Measurements from ENCODE around the gene NSD1.

Gene NSD1

DNA sequence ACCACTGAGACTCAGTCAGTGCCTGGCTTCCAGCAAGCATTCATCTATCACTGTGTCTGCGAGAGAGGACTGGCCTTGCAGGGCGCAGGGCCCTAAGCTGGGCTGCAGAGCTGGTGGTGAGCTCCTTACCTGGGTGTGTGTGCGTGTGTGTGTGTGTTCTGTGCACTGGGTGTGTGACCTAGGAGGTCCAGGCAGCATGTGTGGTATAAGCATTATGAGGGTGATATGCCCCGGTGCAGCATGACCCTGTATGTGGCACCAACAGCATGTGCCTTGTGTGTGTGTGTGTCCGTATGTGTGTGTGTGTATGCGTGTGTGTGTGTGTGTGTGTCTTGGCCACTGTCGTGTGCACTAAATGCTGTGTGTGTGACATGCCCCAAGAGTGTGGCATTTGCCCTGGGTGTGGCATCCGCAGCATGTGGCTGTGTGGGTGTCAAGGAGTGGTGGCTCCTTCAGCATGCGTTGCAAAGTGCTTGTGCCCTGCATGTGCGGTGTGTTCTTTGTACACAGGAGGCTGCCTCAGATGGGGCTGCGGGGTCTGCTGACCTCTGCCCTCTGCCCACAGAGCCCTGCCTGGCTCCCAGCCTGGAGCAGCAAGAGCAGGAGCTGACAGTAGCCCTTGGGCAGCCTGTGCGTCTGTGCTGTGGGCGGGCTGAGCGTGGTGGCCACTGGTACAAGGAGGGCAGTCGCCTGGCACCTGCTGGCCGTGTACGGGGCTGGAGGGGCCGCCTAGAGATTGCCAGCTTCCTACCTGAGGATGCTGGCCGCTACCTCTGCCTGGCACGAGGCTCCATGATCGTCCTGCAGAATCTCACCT, 43.5 kb upstream of the NSD1 start:
- peaks cover 0 to 51% of the 10 kb centered on the region in 2 experiments for H3K36me3 ChIP-seq (ENCODE audit: control insufficient read depth in 1 of 2, insufficient read depth in 2 of 2, low read depth in 1 of 2, low read length in 2 of 2)
- H3K4me2 ChIP-seq (ENCODE audit: low read length, poor library complexity, severe bottlenecking): no peak overlapping the region
- peaks cover 7% of the 10 kb centered on the region for H3K79me1 ChIP-seq (replicated peaks; ENCODE audit: low read length, poor library complexity, severe bottlenecking)
- peak overlapping the region in 1 of 2 experiments; percentile 2 for H3K4ac ChIP-seq (ENCODE audit: low read depth in 1 of 2, low read length in 2 of 2)
- 89% methylated on average over 21 of the region's 21 CpGs for WGBS
- no peaks in the 10 kb centered on the region for H3K9me3 ChIP-seq (ENCODE audit: control insufficient read depth, low read length)
- no peak overlapping the region for H3K9ac ChIP-seq (ENCODE audit: low read length)
- H2BK15ac ChIP-seq (ENCODE audit: low read depth, poor library complexity, severe bottlenecking): no peak overlapping the region
- no peak overlapping the region for H2BK120ac ChIP-seq (ENCODE audit: low read depth, low read length)
- no peak overlapping the region for H2AK5ac ChIP-seq (ENCODE audit: low read length, severe bottlenecking)
- no peak for DNase-seq
- H3K14ac ChIP-seq (ENCODE audit: low read length in 2 of 2): peak overlapping the region in 1 of 2 experiments; percentile 19
- H3K4me3 ChIP-seq (ENCODE audit: insufficient read depth in 1 of 2, low read depth in 1 of 2, low read length in 2 of 2): no peak overlapping the region
- H3K18ac ChIP-seq (ENCODE audit: low read depth in 1 of 2, low read length in 2 of 2): peak overlapping the region in 1 of 2 experiments; percentile 31
- peak overlapping the region in 1 of 2 experiments; percentile 21 for H2BK12ac ChIP-seq (ENCODE audit: low read length in 2 of 2)
- no peak overlapping the region for H3K23ac ChIP-seq (ENCODE audit: low read length in 2 of 2)
- peak overlapping the region; percentile 58 for H4K91ac ChIP-seq (ENCODE audit: low read length)
- no peak overlapping the region for H2BK5ac ChIP-seq (ENCODE audit: low read depth, low read length, poor library complexity, severe bottlenecking)
- peaks cover 0 to 41% of the 10 kb centered on the region in 2 experiments for H3K27me3 ChIP-seq (ENCODE audit: control insufficient read depth in 1 of 2, insufficient read depth in 1 of 2, low read length in 2 of 2)
- no peak overlapping the region for H2AFZ ChIP-seq (ENCODE audit: low read depth, low read length)
- no peak overlapping the region for H4K8ac ChIP-seq (ENCODE audit: low read length)
- no peak overlapping the region for H3K27ac ChIP-seq (ENCODE audit: low read length, poor library complexity, severe bottlenecking)
- H3K4me1 ChIP-seq (ENCODE audit: control insufficient read depth, insufficient read depth, low read depth, low read length): peaks cover 58% of the 10 kb centered on the region

DNA sequence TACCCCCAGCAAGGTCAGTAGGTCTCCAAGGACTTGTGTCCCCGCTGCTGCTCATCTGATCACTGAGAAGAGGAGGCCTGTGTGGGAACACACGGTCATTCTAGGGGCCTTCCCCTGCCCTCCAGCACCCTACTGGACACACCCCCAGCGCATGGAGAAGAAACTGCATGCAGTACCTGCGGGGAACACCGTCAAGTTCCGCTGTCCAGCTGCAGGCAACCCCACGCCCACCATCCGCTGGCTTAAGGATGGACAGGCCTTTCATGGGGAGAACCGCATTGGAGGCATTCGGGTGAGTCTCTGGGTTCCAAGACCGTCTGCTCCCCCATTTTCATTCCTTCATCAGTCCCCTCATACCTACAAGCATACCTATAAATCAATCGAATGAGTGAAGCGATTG, 42.8 kb upstream of the NSD1 start:
- no peak overlapping the region for H3K27ac ChIP-seq (ENCODE audit: low read length, poor library complexity, severe bottlenecking)
- no peak overlapping the region for H4K91ac ChIP-seq (ENCODE audit: low read length)

DNA sequence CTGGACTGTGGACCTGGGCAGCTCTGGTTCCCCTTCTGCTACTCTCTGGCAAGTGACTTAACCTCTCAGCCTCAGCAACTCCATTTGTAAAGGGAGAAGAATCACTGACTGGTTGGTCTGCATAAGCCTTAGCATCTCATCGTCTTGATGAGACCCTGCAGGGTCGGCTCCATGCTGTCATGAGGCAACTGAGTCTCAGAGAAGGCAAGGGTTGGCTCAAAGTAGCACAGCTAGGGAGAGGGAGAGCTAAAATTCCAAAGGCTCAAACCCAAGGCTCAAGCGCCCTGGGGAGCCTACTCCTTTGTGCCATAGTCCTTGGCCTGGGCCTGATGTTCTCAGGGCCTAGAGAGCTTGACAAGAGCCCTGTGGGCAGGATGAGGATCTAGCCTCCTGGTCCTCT, 42.3 kb upstream of the NSD1 start:
- Histone ChIP-seq H2BK5ac (ENCODE audit: low read depth, low read length, poor library complexity, severe bottlenecking) (no peak overlapping the region), H4K91ac (ENCODE audit: low read length) (no peak overlapping the region), H3K36me3 (ENCODE audit: control insufficient read depth in 1 of 2, insufficient read depth in 2 of 2, low read depth in 1 of 2, low read length in 2 of 2) (peaks cover 0 to 63% of the 10 kb centered on the region in 2 experiments), H3K23ac (ENCODE audit: low read length in 2 of 2) (no peak overlapping the region), H3K27ac (ENCODE audit: low read length, poor library complexity, severe bottlenecking) (no peak overlapping the region), H3K79me1 (replicated peaks; ENCODE audit: low read length, poor library complexity, severe bottlenecking) (peaks cover 7% of the 10 kb centered on the region), H3K27me3 (ENCODE audit: control insufficient read depth in 1 of 2, insufficient read depth in 1 of 2, low read length in 2 of 2) (peaks cover 0 to 36% of the 10 kb centered on the region in 2 experiments), H3K9me3 (ENCODE audit: control insufficient read depth, low read length) (no peaks in the 10 kb centered on the region), H2AFZ (ENCODE audit: low read depth, low read length) (no peak overlapping the region), H2BK15ac (ENCODE audit: low read depth, poor library complexity, severe bottlenecking) (no peak overlapping the region), H3K4me2 (ENCODE audit: low read length, poor library complexity, severe bottlenecking) (no peak overlapping the region), H2BK120ac (ENCODE audit: low read depth, low read length) (no peak overlapping the region), H3K14ac (ENCODE audit: low read length in 2 of 2) (no peak overlapping the region), H3K4me3 (ENCODE audit: insufficient read depth in 1 of 2, low read depth in 1 of 2, low read length in 2 of 2) (no peak overlapping the region), H2AK5ac (ENCODE audit: low read length, severe bottlenecking) (no peak overlapping the region), H4K8ac (ENCODE audit: low read length) (no peak overlapping the region), H3K4me1 (ENCODE audit: control insufficient read depth, insufficient read depth, low read depth, low read length) (peaks cover 67% of the 10 kb centered on the region), H3K18ac (ENCODE audit: low read depth in 1 of 2, low read length in 2 of 2) (no peak overlapping the region), H2BK12ac (ENCODE audit: low read length in 2 of 2) (no peak overlapping the region), H3K9ac (ENCODE audit: low read length) (no peak overlapping the region), H3K4ac (ENCODE audit: low read depth in 1 of 2, low read length in 2 of 2) (no peak overlapping the region)
- DNase-seq: no peak
- 90% methylated on average over 3 of the region's 3 CpGs for WGBS

More for the DNA sequence above, 42.8 kb upstream of the NSD1 start:
- H3K4me1 ChIP-seq (ENCODE audit: control insufficient read depth, insufficient read depth, low read depth, low read length): peaks cover 66% of the 10 kb centered on the region
- H2BK15ac ChIP-seq (ENCODE audit: low read depth, poor library complexity, severe bottlenecking): no peak overlapping the region
- no peak overlapping the region for H2BK120ac ChIP-seq (ENCODE audit: low read depth, low read length)
- no peak overlapping the region for H2BK5ac ChIP-seq (ENCODE audit: low read depth, low read length, poor library complexity, severe bottlenecking)
- no peak overlapping the region for H3K9ac ChIP-seq (ENCODE audit: low read length)
- H4K8ac ChIP-seq (ENCODE audit: low read length): no peak overlapping the region
- H3K36me3 ChIP-seq (ENCODE audit: control insufficient read depth in 1 of 2, insufficient read depth in 2 of 2, low read depth in 1 of 2, low read length in 2 of 2): peaks cover 0 to 59% of the 10 kb centered on the region in 2 experiments
- H3K9me3 ChIP-seq (ENCODE audit: control insufficient read depth, low read length): no peaks in the 10 kb centered on the region
- no peak overlapping the region for H3K23ac ChIP-seq (ENCODE audit: low read length in 2 of 2)
- H3K18ac ChIP-seq (ENCODE audit: low read depth in 1 of 2, low read length in 2 of 2): no peak overlapping the region
- no peak overlapping the region for H3K4ac ChIP-seq (ENCODE audit: low read depth in 1 of 2, low read length in 2 of 2)
- H3K4me3 ChIP-seq (ENCODE audit: insufficient read depth in 1 of 2, low read depth in 1 of 2, low read length in 2 of 2): no peak overlapping the region
- no peak overlapping the region for H2AFZ ChIP-seq (ENCODE audit: low read depth, low read length)
- 95% methylated on average over 13 of the region's 13 CpGs for WGBS
- peaks cover 0 to 39% of the 10 kb centered on the region in 2 experiments for H3K27me3 ChIP-seq (ENCODE audit: control insufficient read depth in 1 of 2, insufficient read depth in 1 of 2, low read length in 2 of 2)
- no peak overlapping the region for H3K14ac ChIP-seq (ENCODE audit: low read length in 2 of 2)
- no peak overlapping the region for H2BK12ac ChIP-seq (ENCODE audit: low read length in 2 of 2)
- no peak overlapping the region for H3K4me2 ChIP-seq (ENCODE audit: low read length, poor library complexity, severe bottlenecking)
- no peak for DNase-seq
- no peak overlapping the region for H2AK5ac ChIP-seq (ENCODE audit: low read length, severe bottlenecking)
- peaks cover 7% of the 10 kb centered on the region for H3K79me1 ChIP-seq (replicated peaks; ENCODE audit: low read length, poor library complexity, severe bottlenecking)

DNA sequence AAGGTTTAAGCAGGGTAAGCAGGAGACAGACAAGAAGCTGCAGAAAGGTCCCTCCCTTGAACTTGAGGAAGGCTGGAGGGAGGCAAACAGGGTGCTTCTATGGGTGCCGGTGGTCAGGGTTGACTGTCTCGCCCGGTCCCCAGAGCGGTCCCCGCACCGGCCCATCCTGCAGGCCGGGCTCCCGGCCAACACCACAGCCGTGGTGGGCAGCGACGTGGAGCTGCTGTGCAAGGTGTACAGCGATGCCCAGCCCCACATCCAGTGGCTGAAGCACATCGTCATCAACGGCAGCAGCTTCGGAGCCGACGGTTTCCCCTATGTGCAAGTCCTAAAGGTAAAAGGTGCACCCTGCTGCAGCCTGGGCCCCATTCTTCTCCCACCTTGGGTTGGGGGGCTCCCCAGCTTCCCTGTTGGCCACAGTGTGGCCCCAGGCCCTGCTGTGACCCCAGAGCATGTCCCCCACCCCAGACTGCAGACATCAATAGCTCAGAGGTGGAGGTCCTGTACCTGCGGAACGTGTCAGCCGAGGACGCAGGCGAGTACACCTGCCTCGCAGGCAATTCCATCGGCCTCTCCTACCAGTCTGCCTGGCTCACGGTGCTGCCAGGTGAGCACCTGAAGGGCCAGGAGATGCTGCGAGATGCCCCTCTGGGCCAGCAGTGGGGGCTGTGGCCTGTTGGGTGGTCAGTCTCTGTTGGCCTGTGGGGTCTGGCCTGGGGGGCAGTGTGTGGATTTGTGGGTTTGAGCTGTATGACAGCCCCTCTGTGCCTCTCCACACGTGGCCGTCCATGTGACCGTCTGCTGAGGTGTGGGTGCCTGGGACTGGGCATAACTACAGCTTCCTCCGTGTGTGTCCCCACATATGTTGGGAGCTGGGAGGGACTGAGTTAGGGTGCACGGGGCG, 41.1 kb upstream of the NSD1 start:
- peaks cover 64% of the 10 kb centered on the region for H3K4me1 ChIP-seq (ENCODE audit: control insufficient read depth, insufficient read depth, low read depth, low read length)

More for the DNA sequence above, 41.1 kb upstream of the NSD1 start:
- Histone ChIP-seq H2AK5ac (ENCODE audit: low read length, severe bottlenecking) (no peak overlapping the region), H3K4ac (ENCODE audit: low read depth in 1 of 2, low read length in 2 of 2) (no peak overlapping the region), H3K23ac (ENCODE audit: low read length in 2 of 2) (no peak overlapping the region), H3K14ac (ENCODE audit: low read length in 2 of 2) (no peak overlapping the region), H3K18ac (ENCODE audit: low read depth in 1 of 2, low read length in 2 of 2) (no peak overlapping the region), H3K27me3 (ENCODE audit: control insufficient read depth in 1 of 2, insufficient read depth in 1 of 2, low read length in 2 of 2) (peaks cover 0 to 29% of the 10 kb centered on the region in 2 experiments), H3K27ac (ENCODE audit: low read length, poor library complexity, severe bottlenecking) (no peak overlapping the region), H2BK15ac (ENCODE audit: low read depth, poor library complexity, severe bottlenecking) (no peak overlapping the region), H3K9ac (ENCODE audit: low read length) (no peak overlapping the region), H3K4me2 (ENCODE audit: low read length, poor library complexity, severe bottlenecking) (no peak overlapping the region), H2BK120ac (ENCODE audit: low read depth, low read length) (no peak overlapping the region), H2AFZ (ENCODE audit: low read depth, low read length) (no peak overlapping the region), H3K36me3 (ENCODE audit: control insufficient read depth in 1 of 2, insufficient read depth in 2 of 2, low read depth in 1 of 2, low read length in 2 of 2) (peaks cover 0 to 74% of the 10 kb centered on the region in 2 experiments), H4K8ac (ENCODE audit: low read length) (no peak overlapping the region), H4K91ac (ENCODE audit: low read length) (no peak overlapping the region), H2BK12ac (ENCODE audit: low read length in 2 of 2) (no peak overlapping the region), H2BK5ac (ENCODE audit: low read depth, low read length, poor library complexity, severe bottlenecking) (no peak overlapping the region), H3K79me1 (replicated peaks; ENCODE audit: low read length, poor library complexity, severe bottlenecking) (peaks cover 9% of the 10 kb centered on the region), H3K4me3 (ENCODE audit: insufficient read depth in 1 of 2, low read depth in 1 of 2, low read length in 2 of 2) (no peak overlapping the region), H3K9me3 (ENCODE audit: control insufficient read depth, low read length) (no peaks in the 10 kb centered on the region)
- DNase-seq: no peak
- WGBS: 92% methylated on average over 32 of the region's 32 CpGs
